ENCODE measurements around the gene DSTN. TPM values are rescaled to one million over a fixed set of nuclear protein-coding genes. Genes with fewer than 3 reads are reported as not detected.

The DSTN gene
- total RNA-seq, 4 donors from 2014 or later: 1,820 to 3,515 (median 2,996) TPM

GRCh38 chr20:17629678-17630089 lies 59.8 kb downstream of the DSTN start:
- Histone ChIP-seq H3K4me3 (no peak overlapping the region), H3K9me3 (no peaks in the 10 kb centered on the region), H3K27me3 (no peaks in the 10 kb centered on the region), H3K4me1 (peaks cover 0 to 32% (median 20%) of the 10 kb centered on the region in 3 donors), H3K27ac (no peak overlapping the region), H3K36me3 (peaks cover 0 to 100% of the 10 kb centered on the region in 2 donors)
- ATAC-seq: no peak
- WGBS, 2 donors (ENCODE audit: low coverage in 1 of 2): no CpG with 5 or more reads among the region's 21 CpGs
- TF ChIP-seq EP300 (IDR thresholded peaks at IDR 0.05) (no peak), POLR2A (IDR thresholded peaks at IDR 0.05) (no peak), POLR2AphosphoS5 (IDR thresholded peaks at IDR 0.05) (no peak), CTCF (IDR thresholded peaks at IDR 0.05) (no peak)

- Histone ChIP-seq H3K9me3 (no peaks in the 10 kb centered on the region), H3K4me3 (no peak overlapping the region), H3K4me1 (peaks cover 0 to 38% (median 21%) of the 10 kb centered on the region in 3 donors), H3K27me3 (no peaks in the 10 kb centered on the region), H3K27ac (no peak overlapping the region), H3K36me3 (peaks cover 0 to 100% of the 10 kb centered on the region in 2 donors)
- 60 to 80% methylated on average over 3 to 9 of the region's 11 CpGs for WGBS, 2 donors (ENCODE audit: low coverage in 1 of 2)
- no peak for TF ChIP-seq EP300 (IDR thresholded peaks at IDR 0.05)
- TF ChIP-seq CTCF (IDR thresholded peaks at IDR 0.05): no peak
- no peak for TF ChIP-seq POLR2AphosphoS5 (IDR thresholded peaks at IDR 0.05)
- TF ChIP-seq POLR2A (IDR thresholded peaks at IDR 0.05): no peak
- no peak for ATAC-seq
These were observed 60.4 kb downstream of the DSTN start for GRCh38 chr20:17630151-17630805.

- Histone ChIP-seq H3K27me3 (no peaks in the 10 kb centered on the region), H3K36me3 (peaks cover 0 to 100% of the 10 kb centered on the region in 2 donors), H3K27ac (no peak overlapping the region), H3K4me3 (no peak overlapping the region), H3K4me1 (peaks cover 0 to 44% (median 23%) of the 10 kb centered on the region in 3 donors), H3K9me3 (no peaks in the 10 kb centered on the region)
- ATAC-seq: no peak
- TF ChIP-seq POLR2AphosphoS5 (IDR thresholded peaks at IDR 0.05) (no peak), CTCF (IDR thresholded peaks at IDR 0.05) (no peak), EP300 (IDR thresholded peaks at IDR 0.05) (no peak), POLR2A (IDR thresholded peaks at IDR 0.05) (no peak)
- WGBS, 2 donors (ENCODE audit: low coverage in 1 of 2): 76 to 83% methylated on average over 3 to 6 of the region's 6 CpGs
These were observed 60.9 kb downstream of the DSTN start for GRCh38 chr20:17630806-17631195.

GRCh38 chr20:17631576-17632319 lies 61.9 kb downstream of the DSTN start:
- Histone ChIP-seq H3K27me3 (no peaks in the 10 kb centered on the region), H3K27ac (no peak overlapping the region), H3K4me3 (no peak overlapping the region), H3K4me1 (peaks cover 0 to 47% (median 30%) of the 10 kb centered on the region in 3 donors), H3K36me3 (peaks cover 0 to 98% of the 10 kb centered on the region in 2 donors), H3K9me3 (no peaks in the 10 kb centered on the region)
- 88 to 91% methylated on average over 1 to 3 of the region's 9 CpGs for WGBS, 2 donors (ENCODE audit: low coverage in 1 of 2)
- no peak for ATAC-seq
- TF ChIP-seq POLR2AphosphoS5 (IDR thresholded peaks at IDR 0.05) (no peak), EP300 (IDR thresholded peaks at IDR 0.05) (no peak), POLR2A (IDR thresholded peaks at IDR 0.05) (no peak), CTCF (IDR thresholded peaks at IDR 0.05) (no peak)

Measured in gastroesophageal sphincter (tissue), 4 donors.